Measurements from ENCODE around the gene MT1H.

DNA sequence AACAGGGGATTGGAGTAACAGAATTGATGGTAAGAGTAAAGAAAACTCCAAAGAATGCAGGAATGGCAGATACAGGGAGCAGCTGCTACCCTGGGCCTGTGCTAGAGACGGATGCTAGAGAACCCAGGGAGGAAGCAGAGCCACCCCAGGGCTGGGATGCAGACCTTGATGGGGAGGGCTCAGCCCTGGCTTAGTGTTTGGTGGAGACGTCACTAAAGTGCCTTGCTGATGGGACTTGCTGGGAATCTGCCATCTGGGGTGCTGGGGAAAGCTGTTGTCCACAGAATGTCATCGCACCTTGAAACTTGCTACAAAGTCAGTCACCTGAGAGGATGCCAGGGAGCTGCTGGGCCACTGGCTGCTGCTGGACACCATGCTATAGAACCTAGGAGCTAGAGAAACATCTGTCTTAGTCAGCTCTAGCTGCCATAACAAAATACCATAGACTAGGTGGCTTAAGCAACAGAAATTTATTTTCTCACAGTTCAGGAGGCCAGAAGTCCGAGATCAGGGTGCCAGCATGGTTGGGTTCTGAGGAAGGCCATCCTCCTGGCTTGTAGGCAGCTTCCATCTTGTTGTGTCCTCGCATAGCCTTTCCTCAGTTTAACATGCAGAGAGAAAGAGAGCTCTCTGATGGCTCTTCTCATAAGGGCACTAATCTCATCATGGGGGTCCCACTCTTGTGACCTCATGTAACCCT is 28.0 kb downstream of the MT1H start:
- TF ChIP-seq, protein P1, sequence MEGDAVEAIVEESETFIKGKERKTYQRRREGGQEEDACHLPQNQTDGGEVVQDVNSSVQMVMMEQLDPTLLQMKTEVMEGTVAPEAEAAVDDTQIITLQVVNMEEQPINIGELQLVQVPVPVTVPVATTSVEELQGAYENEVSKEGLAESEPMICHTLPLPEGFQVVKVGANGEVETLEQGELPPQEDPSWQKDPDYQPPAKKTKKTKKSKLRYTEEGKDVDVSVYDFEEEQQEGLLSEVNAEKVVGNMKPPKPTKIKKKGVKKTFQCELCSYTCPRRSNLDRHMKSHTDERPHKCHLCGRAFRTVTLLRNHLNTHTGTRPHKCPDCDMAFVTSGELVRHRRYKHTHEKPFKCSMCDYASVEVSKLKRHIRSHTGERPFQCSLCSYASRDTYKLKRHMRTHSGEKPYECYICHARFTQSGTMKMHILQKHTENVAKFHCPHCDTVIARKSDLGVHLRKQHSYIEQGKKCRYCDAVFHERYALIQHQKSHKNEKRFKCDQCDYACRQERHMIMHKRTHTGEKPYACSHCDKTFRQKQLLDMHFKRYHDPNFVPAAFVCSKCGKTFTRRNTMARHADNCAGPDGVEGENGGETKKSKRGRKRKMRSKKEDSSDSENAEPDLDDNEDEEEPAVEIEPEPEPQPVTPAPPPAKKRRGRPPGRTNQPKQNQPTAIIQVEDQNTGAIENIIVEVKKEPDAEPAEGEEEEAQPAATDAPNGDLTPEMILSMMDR (IDR thresholded peaks at IDR 0.05; ENCODE audit: low read length): no peak
- TF ChIP-seq EZH2 (IDR thresholded peaks at IDR 0.05; ENCODE audit: borderline replicate concordance, low read length): no peak
